HG03432 (cell line): Measurements from ENCODE around the gene CROT.
A peak's percentile ranks its signal among the peaks of the same experiment; 100 is the strongest.

Experiments used
- ATAC-seq: cut with Tn5 transposase; IDR thresholded peaks from one replicate; pipeline ENCODE4 v1.9.1; 2021; ENCODE audit warnings: mild to moderate bottlenecking, moderate library complexity; ENCODE audit not compliant: unreplicated experiment

The CROT gene, protein sequence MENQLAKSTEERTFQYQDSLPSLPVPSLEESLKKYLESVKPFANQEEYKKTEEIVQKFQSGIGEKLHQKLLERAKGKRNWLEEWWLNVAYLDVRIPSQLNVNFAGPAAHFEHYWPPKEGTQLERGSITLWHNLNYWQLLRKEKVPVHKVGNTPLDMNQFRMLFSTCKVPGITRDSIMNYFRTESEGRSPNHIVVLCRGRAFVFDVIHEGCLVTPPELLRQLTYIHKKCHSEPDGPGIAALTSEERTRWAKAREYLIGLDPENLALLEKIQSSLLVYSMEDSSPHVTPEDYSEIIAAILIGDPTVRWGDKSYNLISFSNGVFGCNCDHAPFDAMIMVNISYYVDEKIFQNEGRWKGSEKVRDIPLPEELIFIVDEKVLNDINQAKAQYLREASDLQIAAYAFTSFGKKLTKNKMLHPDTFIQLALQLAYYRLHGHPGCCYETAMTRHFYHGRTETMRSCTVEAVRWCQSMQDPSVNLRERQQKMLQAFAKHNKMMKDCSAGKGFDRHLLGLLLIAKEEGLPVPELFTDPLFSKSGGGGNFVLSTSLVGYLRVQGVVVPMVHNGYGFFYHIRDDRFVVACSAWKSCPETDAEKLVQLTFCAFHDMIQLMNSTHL

DNA sequence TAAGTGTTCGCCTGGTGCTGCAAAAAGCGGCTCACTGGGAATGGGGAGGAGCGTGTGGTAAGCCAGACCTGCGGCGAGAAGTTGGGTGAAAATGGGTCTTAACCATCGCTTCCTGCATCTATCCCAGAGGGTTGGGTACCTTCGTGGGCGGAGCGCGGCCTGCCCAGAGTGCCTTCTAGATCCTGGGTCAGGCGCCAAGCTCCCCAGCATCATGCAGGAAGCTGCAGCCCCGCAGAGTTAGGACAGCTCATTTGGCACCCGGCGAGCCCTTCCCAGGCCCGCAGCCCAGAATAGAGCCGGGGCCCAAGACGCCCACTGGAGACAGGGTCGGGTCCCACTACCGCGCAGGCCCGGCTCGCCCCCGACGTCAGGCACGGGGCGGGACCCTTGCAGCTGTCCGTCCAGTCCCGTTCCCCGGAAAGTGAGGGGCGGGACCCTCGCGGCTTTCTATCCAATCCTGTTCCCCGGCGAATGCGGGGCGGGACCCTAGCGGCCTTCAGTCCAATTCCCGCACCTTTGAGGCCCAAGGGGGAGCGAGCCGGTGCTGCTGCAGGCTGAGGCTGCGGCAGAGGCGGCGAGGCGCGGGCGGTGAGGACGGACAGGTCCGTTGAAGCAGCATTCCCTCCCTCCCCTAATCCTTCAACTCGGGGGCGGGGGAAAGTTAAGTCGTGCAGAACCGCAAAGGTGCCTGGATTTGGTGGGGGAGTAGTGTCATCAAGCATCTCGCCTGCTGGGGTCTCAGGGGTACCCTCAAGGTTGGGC is at the start of gene CROT:
TSS of gene CROT (plus strand) at position 499 of the 762 bp plus-strand sequence. CDS start 3,405 bp downstream, outside the sequence.
- ATAC-seq = peak; percentile 98

DNA sequence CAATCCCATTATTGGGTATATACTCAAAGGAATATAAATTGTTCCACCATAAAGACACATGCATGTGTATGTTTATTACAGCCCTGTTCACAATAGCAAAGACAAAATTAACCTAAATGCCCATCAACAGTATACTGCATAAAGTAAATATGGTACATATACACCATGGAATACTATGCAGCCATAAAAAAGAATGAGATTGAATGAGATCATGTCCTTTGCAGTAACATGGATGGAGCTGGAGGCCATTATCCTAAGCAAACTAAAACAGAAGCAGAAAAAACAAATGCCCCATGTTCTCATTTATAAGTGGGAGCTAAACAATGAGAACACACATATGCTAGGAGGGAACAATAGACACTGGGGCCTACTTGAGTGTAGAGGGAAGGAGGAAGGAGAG is 44.7 kb upstream of the CROT start:
- no peak for ATAC-seq

DNA sequence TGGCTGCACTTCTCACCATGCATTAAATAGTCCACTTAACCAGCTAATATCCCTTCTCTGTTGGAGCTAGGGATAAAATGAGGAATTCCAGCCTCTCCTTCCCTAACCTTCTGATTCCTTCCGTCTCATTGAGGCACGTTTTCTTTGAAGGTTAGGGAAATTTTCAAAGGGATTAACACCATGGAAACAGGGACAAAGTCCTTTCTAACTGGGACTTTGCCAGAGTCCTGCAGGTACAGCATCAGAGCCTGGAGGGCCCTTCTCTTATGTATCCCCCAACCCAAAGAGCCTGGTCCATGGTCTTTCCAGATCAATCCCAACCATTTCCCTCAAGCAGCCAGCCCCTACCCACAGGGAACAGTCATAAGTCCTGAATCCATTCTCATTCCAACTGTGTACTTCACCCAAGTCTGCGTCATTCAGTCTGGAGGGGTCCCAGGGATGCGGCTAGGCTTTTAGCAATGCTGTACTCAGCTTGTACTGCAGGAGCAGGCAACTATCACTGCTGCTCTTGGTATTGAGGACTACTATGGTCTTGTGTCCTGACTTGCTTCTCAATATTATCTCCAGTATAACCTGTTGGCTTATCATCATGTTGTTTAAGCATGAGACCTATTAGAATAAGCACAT is 34.6 kb upstream of the CROT start:
- no peak for ATAC-seq

DNA sequence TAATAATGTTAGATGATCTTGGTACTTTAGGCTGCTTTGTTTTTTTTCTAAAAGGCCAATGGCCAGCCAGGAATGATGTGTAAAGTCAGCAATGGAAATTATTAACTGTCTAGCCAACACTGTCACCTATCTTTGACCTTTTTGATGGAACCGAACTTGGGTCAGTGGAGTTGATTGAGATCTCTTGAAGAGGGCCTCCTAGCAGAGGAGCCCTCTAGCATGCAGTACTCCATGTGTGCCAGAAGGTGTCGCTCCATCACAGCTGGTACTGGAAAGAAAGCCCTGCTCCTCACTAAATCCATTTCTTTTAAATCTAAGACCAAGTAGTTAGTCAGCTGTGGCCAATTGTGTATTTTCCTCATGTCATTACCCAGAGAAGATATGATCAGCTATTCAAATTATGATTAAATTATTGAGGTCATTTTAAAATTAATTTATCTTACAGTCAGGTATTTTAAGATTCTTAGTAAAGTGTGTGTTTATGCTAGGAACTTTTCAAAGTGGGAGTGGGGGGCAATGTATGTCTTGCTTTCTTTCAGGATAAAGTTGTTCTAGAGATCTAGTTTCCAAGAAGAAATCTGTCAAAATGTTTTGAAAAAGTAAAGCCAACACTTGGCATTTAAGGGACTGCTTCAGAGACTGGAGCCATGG is 33.1 kb upstream of the CROT start:
- peak; percentile 69 for ATAC-seq

DNA sequence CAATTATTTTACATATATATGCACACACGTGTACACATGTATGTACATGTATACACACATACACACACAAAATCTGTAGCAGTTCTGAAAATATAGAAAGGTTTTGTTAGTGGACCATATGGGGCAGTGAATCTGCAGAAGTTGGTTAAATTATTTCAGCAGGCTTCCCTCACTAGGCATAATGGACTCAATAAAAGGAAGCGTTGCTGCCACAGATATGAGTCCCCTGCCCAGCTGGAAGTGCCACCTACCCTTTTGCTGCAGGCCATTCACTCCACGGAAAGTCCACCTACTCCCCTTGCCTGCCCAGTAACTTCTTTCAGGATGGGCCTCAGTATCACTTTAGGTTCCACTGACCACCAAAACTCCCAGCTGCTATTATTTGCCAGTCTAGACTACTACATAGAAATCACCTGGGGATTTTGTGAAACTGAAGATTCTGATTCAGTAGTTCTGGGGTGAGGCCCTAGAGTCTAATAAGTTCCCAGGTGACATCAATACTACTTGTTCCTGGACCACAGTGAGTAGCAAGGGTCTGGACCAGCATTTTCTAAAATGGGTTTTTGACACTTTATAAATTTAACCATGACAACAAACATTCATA is 29.3 kb upstream of the CROT start:
- peak; percentile 87 for ATAC-seq

DNA sequence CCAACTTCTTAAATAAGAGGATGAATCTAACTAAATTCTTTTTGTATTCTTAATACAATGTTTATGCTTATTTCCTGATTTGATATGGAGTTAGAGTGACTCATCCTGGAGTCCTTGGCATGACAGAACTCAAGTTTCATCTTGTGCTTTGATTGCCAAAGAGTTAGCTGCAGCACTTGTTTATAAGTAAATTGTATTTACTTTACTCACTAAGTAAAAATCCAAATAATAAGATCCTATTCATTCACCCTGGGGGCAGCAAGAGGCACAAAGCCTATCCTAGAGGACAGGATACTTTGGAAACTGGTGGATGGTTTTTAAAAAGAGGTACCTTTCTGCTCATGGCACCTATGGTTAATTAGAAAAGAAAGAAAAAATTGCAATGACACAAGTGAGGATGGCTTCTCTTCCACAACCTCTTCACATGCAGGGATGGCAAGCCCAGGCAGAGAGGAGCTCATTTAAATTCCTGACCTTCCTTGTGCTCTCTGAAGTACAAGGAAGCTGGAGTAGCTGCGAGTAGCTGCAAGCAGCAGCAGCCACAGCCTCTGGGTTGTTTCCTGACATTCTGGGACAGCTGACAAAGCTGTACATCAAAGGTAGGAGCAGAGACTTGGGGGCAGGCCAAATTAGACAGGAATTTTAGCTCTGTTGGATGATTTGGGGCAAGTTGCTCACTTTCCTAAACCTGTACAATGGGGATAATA is 28.5 kb upstream of the CROT start:
- no peak for ATAC-seq

DNA sequence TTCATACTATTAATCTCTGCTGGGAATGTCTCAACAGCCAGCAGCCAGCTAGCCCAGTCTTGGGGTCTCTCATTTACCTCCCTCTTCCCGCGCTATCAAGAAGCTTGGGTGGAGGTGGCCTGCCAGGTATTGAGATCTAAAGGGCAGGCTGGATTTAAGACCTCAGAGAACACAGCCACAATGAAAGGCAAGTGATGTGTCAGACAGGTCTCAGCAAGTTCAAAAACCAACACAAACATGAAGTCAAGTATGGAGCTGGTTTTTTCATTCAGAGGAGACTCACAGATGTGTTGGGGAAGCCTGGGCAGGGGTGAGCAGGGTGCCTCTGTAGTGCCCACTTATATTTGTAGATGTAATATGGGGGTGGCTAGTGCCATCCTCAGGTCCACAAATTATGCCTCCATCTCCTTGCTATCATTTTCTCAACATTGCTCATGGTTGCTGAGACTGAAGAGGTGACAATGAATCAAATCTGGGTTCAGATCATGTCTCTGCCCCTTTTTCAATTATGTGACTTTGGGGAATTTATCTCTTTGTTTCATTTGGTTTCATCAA is 27.7 kb upstream of the CROT start:
- no peak for ATAC-seq

DNA sequence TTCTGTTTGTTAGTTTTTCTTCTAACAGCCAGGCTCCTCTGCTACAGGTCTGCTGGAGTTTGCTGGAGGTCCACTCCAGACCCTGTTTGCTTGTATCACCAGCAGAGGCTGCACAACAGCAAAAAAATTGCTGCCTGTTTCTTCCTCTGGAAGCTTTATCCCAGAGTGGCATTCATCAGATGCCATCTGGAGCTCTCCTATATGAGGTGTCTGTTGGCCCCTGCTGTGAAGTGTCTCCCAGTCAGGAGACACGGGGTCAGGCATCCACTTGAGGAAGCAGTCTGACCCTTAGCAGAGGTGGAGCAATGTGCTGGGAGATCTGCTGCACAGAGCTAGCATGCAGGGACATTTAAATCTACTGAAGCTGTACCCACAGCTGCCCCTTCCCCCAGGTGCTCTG is 26.7 kb upstream of the CROT start:
- ATAC-seq = peak; percentile 15

DNA sequence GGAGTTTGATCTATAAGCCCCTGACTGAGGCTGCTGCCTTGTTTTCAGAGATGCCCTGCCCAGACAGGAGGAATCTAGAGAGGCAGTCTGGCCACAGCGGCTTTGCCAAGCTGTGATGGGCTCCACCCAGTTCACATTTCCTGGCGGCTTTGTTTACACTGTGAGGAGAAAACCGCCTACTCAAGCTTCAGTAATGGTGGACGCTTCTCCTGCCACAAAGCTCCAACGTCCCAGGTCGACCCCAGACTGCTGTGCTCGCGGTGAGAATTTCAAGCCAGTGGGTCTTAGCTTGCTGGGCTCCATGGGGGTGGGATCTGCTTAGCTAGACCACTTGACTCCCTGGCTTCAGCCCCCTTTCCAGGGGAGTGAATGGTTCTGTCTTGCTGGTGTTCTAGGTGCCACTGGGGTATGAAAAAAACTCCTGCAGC is 26.3 kb upstream of the CROT start:
- peak; percentile 29 for ATAC-seq

DNA sequence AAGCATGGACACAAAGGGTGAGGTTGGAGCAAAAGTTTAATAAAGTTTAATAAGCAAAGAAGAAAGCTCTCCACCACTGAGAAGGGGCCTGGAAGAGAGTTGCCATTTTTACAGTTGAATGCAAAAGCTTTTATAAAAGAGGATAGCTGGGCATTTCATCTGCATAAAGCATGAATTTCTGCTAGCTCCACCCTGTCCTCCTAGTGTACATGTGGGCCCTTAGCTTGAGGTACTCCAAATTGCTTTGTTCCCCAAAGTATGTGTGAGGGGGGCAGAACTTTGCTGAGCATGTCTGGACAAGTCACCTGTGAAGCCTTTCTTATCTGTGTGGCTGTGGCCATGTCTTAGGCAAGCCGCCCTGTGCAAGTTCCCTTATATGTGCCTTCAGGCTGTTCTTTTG is 22.6 kb upstream of the CROT start:
- ATAC-seq = no peak

DNA sequence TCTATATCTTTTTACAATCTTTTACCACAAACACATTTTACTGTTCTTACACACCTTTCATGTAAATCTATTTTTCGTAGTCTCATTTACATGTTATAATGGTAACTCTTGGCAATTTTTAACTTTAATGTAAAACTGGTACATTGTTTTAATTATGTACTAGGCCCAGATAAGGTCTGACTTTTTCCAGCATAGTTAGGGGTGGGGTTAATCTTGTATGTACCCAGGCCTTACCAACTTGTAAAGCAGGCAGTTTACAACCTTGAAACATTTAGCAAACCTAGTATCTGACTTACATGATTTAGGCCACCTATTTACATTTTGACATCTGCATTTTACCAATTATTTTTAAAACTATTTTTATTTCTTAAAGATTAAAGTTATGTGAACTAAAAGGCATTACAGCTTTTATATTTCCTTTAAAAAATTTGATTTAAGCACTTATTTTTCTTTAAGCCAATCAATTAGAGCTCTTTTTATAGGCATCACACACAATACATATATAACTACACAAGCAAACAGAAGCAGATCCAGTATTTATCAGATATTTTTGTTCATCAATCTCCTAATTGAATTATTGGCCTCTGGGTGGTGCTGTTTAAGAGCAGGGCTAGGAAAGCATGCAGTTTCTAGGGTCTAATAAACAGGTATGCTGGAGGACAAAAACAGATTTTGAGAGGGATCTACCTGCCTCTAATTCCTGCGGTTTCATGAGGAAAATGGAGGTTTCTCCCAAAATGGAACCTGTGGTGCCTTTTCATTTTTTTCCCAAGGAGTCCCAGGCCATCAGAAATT is 19.7 kb upstream of the CROT start:
- no peak for ATAC-seq

DNA sequence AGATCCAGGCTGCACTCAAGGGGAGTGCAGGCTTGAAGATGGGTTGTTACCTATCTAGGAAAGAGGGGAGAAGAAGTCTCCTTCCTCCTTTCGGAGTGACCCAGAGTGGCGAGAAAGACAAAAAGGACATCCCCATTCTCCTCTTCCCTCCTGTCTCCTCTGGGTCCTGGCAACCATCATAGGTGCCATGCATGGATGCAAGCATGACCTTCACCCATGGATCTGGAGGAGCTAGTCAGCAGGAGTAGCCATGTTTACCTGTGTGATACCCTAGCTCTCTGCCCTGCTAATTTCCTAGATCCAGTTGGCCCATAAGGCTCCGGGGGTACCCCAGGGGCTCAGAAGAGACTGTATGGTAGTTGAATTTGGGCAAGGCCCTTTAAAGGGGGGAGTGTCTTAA is 17.2 kb upstream of the CROT start:
- ATAC-seq = no peak

DNA sequence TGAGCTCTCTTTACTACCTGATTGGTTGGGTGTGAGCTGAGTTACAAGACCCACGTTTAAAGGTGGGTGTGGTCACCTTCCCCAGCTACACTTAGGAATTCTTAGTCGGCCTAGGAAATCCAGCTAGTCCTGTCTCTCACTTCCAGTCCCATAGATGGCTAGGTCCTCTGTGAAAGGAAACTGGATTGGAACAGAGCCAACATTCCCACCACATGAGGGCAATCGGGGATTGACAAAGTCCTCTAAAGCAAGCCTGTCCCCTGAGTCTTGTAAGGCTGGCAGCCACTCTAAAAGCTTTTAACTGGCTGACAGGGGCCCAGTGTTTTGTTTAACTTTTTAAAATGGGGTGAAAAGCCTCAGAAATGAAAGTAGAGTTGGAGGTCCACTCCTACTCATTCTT is 15.1 kb upstream of the CROT start:
- no peak for ATAC-seq

DNA sequence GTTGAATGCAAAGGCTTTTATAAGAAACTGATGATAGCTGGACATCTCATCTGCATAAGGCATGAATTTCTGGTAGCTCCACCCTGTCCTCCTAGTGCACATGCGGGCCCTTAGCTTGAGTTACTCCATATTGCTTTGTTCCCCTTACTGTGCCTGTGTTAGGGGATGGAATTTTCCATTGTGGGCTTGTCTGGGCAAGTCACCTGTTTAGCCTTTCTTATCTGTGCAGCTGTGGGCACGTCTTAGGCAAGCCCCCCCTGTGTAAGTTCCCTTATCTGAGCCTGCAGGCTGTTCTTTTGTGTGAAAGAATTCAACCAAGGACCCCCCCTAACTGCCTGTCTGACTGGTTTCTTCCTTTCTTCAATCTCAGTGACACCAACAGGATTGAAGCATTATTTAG is 14.5 kb upstream of the CROT start:
- ATAC-seq = no peak

DNA sequence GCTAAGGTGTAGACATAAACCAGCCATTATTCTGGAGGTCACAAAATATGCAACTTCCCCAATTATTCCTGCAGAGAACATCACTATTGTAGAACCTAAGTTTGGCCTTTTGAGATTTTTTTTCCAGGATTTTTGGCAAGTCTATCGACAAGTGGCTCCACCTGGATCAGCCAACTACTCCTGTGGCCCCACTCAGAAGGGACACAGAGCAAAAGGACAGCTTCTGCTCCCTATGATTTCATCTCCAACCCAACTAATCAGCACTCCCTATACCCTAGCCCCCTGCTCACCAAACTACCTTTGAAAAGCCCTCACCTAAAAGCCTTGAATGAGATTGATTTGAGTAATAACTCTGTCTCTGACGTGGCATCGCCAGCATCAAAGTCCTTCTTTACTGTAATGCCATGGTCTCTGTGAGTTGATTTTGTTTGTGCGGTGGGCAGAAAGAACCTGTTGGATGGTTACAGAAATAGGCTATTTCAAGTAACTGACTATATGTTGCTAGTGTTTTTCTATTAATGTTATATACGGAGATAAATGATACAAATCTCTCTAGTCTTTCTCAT is 13.7 kb upstream of the CROT start:
- no peak for ATAC-seq

DNA sequence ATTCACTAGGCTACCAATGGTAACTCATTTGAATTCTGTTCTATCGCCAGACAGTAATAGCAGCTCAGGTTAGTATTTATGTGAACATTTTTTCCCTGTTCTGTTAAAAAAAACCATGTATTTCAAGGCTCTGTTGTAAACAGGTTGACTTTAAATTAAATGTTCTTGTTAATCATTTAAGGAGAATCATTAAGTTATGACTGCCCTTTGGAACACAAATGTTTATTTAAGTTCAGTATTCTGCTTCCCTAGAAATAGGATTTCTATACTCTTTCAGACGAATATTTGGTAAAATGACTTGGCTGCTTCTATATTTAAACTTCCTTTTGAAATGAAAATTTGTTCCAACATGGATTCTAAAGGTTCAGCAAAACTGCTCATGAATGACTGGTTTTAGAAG is 13.1 kb upstream of the CROT start:
- ATAC-seq = no peak

DNA sequence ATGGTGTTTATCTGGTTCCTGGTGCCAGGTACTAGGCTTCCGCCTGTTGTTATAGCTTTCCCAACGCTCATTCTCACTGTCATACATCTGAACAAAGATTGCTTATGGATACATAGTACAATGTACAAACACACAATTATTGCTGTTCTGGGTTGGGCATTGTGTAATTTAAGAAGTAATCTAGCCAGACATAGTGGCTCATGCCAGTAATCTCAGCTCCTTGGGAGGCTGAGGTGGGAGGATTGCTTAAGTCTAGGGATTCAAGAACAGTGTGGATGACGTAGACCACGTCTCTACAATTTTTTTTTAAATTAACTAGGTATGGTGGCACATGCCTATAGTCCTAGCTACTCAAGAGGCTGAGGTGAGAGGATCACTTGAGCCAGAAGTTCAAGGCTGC is 9.3 kb upstream of the CROT start:
- ATAC-seq = no peak

DNA sequence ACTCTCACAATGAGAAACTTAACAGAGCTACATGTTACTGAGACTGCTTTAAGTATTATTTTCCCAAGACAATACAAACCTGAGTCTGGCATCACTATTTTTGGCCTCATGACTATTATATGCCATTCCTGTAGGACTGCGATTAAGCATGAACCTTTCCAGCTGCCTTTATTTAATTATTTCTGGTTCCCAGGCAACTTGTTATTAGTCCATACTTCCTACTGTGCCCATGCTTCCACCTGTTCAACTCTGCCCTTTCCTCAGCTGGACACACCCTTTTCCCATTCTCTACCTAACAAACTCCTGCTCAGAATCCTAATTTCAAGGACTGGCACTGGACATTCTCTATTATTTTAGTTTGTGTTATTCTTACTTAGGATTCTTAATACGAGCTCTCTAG is 8.1 kb upstream of the CROT start:
- ATAC-seq = no peak
